ENCODE data around the gene ARHGAP21. TPM values are rescaled to one million over a fixed set of nuclear protein-coding genes. Genes with fewer than 3 reads are reported as not detected.

Gene ARHGAP21
- total and polyA plus RNA-seq, 9 of the 15 experiments (the other 6 are each of a cell fraction or from before 2014, with no cell fraction given), result 13.6 to 145 (median 60.8) TPM

GRCh38 chr10:24645022-24645421 is 78.7 kb downstream of the ARHGAP21 start:
- Histone ChIP-seq H3K9ac (ENCODE audit: insufficient read depth in 1 of 2, low read depth in 2 of 2, low read length in 2 of 2) (no peak overlapping the region), H3K4me1 (replicated peaks in 1 of 2; ENCODE audit: control insufficient read depth in 2 of 2, insufficient read depth in 2 of 2, low read length in 2 of 2) (peaks cover 0 to 29% of the 10 kb centered on the region in 2 experiments; a peak in 4 of 5 replicates), H3K4me2 (ENCODE audit: insufficient read depth, low read length) (no peak overlapping the region), H3K36me3 (ENCODE audit: control insufficient read depth, insufficient read depth, low read length) (no peaks in the 10 kb centered on the region), H3K27ac (ENCODE audit: extremely low read depth, low read depth, low read length) (no peak overlapping the region), H2AFZ (ENCODE audit: low read depth, low read length) (no peak overlapping the region), H3K9me3 (replicated peaks; ENCODE audit: control insufficient read depth, insufficient read depth, low read depth, low read length) (no peaks in the 10 kb centered on the region), H3K9me1 (ENCODE audit: control insufficient read depth, insufficient read depth, low read length) (no peaks in the 10 kb centered on the region), H4K20me1 (replicated peaks; ENCODE audit: control insufficient read depth, insufficient read depth, low read length) (no peaks in the 10 kb centered on the region), H3K4me3 (no peak overlapping the region), H3K79me2 (ENCODE audit: control insufficient read depth, insufficient read depth, low read length) (peaks cover 9% of the 10 kb centered on the region), H3K27me3 (ENCODE audit: control insufficient read depth in 2 of 2, insufficient read depth in 2 of 2, low read length in 2 of 2) (no peaks in the 10 kb centered on the region)
- no peak for TF ChIP-seq NR2C1 (IDR thresholded peaks at IDR 0.05)
- no peak for TF ChIP-seq NR2C1 (tag; IDR thresholded peaks at IDR 0.05)
- no peak for TF ChIP-seq ARID2 (IDR thresholded peaks at IDR 0.05)
- in situ Hi-C loops (cut with MboI) (loop anchor here (10.0 kb wide), 1 partner anchor 310 kb away; the partner anchor contains the start of gene PRTFDC1), intact Hi-C loops (cut with micrococcal nuclease) (loop anchor here (10.0 kb wide), 1 partner anchor 150 kb away; no protein-coding TSS in a partner anchor)
- FAIRE-seq, result no peak
- ChIA-PET CTCF (ENCODE audit: low intra/inter-chr PET ratio) (interaction anchor here (0.6 kb wide), 1 partner anchor 580 kb away, joined by 4 read pairs; no protein-coding TSS in a partner anchor), POLR2A (interaction anchor here (0.6 kb wide), 1 partner anchor 419 kb away, joined by 3 read pairs; no protein-coding TSS in a partner anchor)
- BruUV-seq (replicated peaks), result no TSS peak
- no peak for DNase-seq (ENCODE audit: extremely low read depth in 1 of 4, low spot score in 3 of 4)
- no peak for ATAC-seq

DNA sequence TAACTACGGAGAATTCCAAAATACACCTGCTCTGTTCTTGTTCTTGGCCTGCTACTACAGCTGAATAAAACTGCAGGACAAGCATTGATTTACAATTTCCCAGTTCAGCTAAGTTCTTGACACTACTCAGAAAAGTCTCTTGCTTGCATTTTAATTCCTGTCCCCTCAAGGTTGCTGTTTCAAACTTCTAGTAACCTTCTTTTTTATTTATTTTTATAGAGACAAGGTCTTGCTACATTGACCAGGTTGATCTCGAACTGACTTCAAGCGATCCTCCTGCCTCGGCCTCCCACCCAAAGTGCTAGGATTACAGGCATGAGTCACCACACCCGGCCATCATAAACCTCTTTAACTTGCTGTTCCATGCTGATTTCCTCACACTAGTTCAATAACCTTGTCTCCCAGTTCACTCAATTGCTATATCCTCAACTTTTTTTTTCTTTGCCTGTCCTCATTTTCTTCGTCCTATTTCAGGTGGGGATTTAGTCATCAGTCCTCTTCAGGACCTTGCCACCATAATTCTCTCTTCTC is 79.9 kb downstream of the ARHGAP21 start:
- Histone ChIP-seq H3K36me3 (ENCODE audit: control insufficient read depth, insufficient read depth, low read length) (no peaks in the 10 kb centered on the region), H3K9me3 (replicated peaks; ENCODE audit: control insufficient read depth, insufficient read depth, low read depth, low read length) (no peaks in the 10 kb centered on the region), H3K27ac (ENCODE audit: extremely low read depth, low read depth, low read length) (peak overlapping the region; percentile 5; the same call in 1 of the 3 replicates), H3K79me2 (ENCODE audit: control insufficient read depth, insufficient read depth, low read length) (peaks cover 9% of the 10 kb centered on the region), H3K9me1 (ENCODE audit: control insufficient read depth, insufficient read depth, low read length) (no peaks in the 10 kb centered on the region), H3K4me2 (ENCODE audit: insufficient read depth, low read length) (no peak overlapping the region), H3K9ac (ENCODE audit: insufficient read depth in 1 of 2, low read depth in 2 of 2, low read length in 2 of 2) (no peak overlapping the region), H4K20me1 (replicated peaks; ENCODE audit: control insufficient read depth, insufficient read depth, low read length) (no peaks in the 10 kb centered on the region), H3K4me3 (no peak overlapping the region), H3K4me1 (replicated peaks in 1 of 2; ENCODE audit: control insufficient read depth in 2 of 2, insufficient read depth in 2 of 2, low read length in 2 of 2) (peaks cover 0 to 29% of the 10 kb centered on the region in 2 experiments; a peak in 4 of 5 replicates), H3K27me3 (ENCODE audit: control insufficient read depth in 2 of 2, insufficient read depth in 2 of 2, low read length in 2 of 2) (no peaks in the 10 kb centered on the region), H2AFZ (ENCODE audit: low read depth, low read length) (no peak overlapping the region)
- no TSS peak for BruUV-seq (replicated peaks)
- CTCF ChIA-PET (ENCODE audit: low intra/inter-chr PET ratio), result interaction anchor here (1.1 kb wide), 1 partner anchor 437 kb away, joined by 3 read pairs; no protein-coding TSS in a partner anchor
- FAIRE-seq, result peak; percentile 67
- POLR2A ChIA-PET, result interaction anchor here (1.2 kb wide), 1 partner anchor 51 kb away, joined by 3 read pairs; no protein-coding TSS in a partner anchor
- in situ Hi-C loops (cut with MboI) (loop anchor here (5.0 to 10.0 kb wide), 2 partner anchors 311 to 439 kb away; partner anchors contain the start of gene PRTFDC1), intact Hi-C loops (cut with micrococcal nuclease) (loop anchor here (1.0 to 10.0 kb wide), 6 partner anchors 77 to 438 kb away; partner anchors contain the start of gene PRTFDC1)
- DNase-seq (ENCODE audit: extremely low read depth in 1 of 4, low spot score in 3 of 4), result peak in 2 of 4 experiments; percentile 23 to 57
- 36% methylated on average over 6 of the region's 6 CpGs for WGBS (ENCODE audit: insufficient coverage, low coverage, missing lambda C conversion rate)
- peak; percentile 53 for ATAC-seq
- TF ChIP-seq ZNF175 (CRISPR knock-in tag; IDR thresholded peaks at IDR 0.05; ENCODE audit: low read depth) (no peak), TEAD2 (tag; IDR thresholded peaks at IDR 0.05) (no peak), JUN (IDR thresholded peaks at IDR 0.05; ENCODE audit: borderline replicate concordance, low read depth, low read length) (0 out of 2 replicates have a peak, but pooled peaks have one; percentile 9), JUN (CRISPR knock-in tag; IDR thresholded peaks at IDR 0.05; ENCODE audit: borderline replicate concordance) (no peak), IRF1 (CRISPR knock-in tag; IDR thresholded peaks at IDR 0.05; ENCODE audit: borderline replicate concordance) (no peak), CC2D1A (IDR thresholded peaks at IDR 0.05) (no peak; the same call in 1 of the 2 replicates), ZNF324 (CRISPR knock-in tag; IDR thresholded peaks at IDR 0.05) (no peak), HMBOX1 (IDR thresholded peaks at IDR 0.05) (peak; percentile 67; the same call in 1 of the 2 replicates), SRSF3 (IDR thresholded peaks at IDR 0.05; ENCODE audit: insufficient read depth, low read length) (no peak), CBX8 (IDR thresholded peaks at IDR 0.05; ENCODE audit: borderline replicate concordance, extremely low read depth, low read depth, low read length, poor library complexity, severe bottlenecking) (no peak), MEF2D (tag; conservative IDR thresholded peaks at IDR 0.05; ENCODE audit: low read depth) (no peak)
